Liver (tissue), 9 donors: ENCODE measurements around the gene UBE2F. TPM values are rescaled to one million over a fixed set of nuclear protein-coding genes. Genes with fewer than 3 reads are reported as not detected.

ENCODE experiments used
- DNase-seq: peaks from one replicate; pipeline ENCODE4 v3.0.0-alpha.2; 2017; ENCODE audit warnings: low spot score
- H3K27ac ChIP-seq, 2 donors: one replicate each; pipeline ENCODE4 v1.7.0; 2013; ENCODE audit warnings: inconsistent platforms in 2 of 2, low read length in 2 of 2, control low read depth in 1 of 2, low read depth in 1 of 2, mild to moderate bottlenecking in 1 of 2
- H3K27me3 ChIP-seq, 4 donors: one replicate each; pipeline versions ENCODE4 v1.6.1 to v1.7.0; 2013; ENCODE audit warnings: low read length in 3 of 4, inconsistent platforms in 1 of 4, mild to moderate bottlenecking in 1 of 4, moderate library complexity in 1 of 4; ENCODE audit not compliant: control insufficient read depth in 4 of 4, insufficient read depth in 4 of 4
- H3K36me3 ChIP-seq, 4 donors: one replicate each; pipeline versions ENCODE4 v1.6.1 to v1.7.0; 2013; ENCODE audit warnings: low read length in 3 of 4, mild to moderate bottlenecking in 3 of 4, low read depth in 1 of 4, moderate library complexity in 1 of 4; ENCODE audit not compliant: control insufficient read depth in 4 of 4, insufficient read depth in 3 of 4
- H3K4me1 ChIP-seq, 4 donors: one replicate each; pipeline versions ENCODE4 v1.6.1 to v1.7.0; 2013; ENCODE audit warnings: low read length in 3 of 4, mild to moderate bottlenecking in 3 of 4, moderate library complexity in 1 of 4; ENCODE audit not compliant: control insufficient read depth in 4 of 4, insufficient read depth in 4 of 4
- H3K4me3 ChIP-seq, 3 donors: one replicate each; pipeline versions ENCODE4 v1.6.1 to v1.7.0; 2013; ENCODE audit warnings: low read length in 3 of 3, control low read depth in 1 of 3, low read depth in 1 of 3, mild to moderate bottlenecking in 1 of 3
- H3K9ac ChIP-seq, 2 donors: one replicate each; pipeline ENCODE4 v1.7.0; 2013; ENCODE audit warnings: low read length in 2 of 2, mild to moderate bottlenecking in 2 of 2, moderate library complexity in 2 of 2, control low read depth in 1 of 2, low read depth in 1 of 2
- H3K9me3 ChIP-seq, 4 donors: one replicate each; pipeline versions ENCODE4 v1.6.1 to v1.7.0; 2013; ENCODE audit warnings: low read length in 3 of 4; ENCODE audit not compliant: control insufficient read depth in 4 of 4
- EGR1 ChIP-seq, 2 donors: IDR thresholded peaks; 2 replicates each; pipeline ENCODE4 v1.6.1; 2016 to 2018; ENCODE audit warnings: antibody characterized with exemption in 2 of 2, low read depth in 2 of 2
- FOXA1 ChIP-seq: IDR thresholded peaks from 2 replicates; pipeline ENCODE4 v1.6.1; 2016; ENCODE audit warnings: antibody characterized with exemption
- FOXA2 ChIP-seq: IDR thresholded peaks from 2 replicates; pipeline ENCODE4 v1.6.1; 2016; ENCODE audit warnings: antibody characterized with exemption
- GABPA ChIP-seq, 2 donors: IDR thresholded peaks in 1 of 2; conservative IDR thresholded peaks in 1 of 2; 2 replicates each; pipeline ENCODE4 v1.6.1; 2016; ENCODE audit warnings: antibody characterized with exemption in 2 of 2, mild to moderate bottlenecking in 1 of 2, moderate library complexity in 1 of 2
- HNF4A ChIP-seq, 2 donors: conservative IDR thresholded peaks; 2 replicates each; pipeline ENCODE4 v1.6.1; 2016; ENCODE audit warnings: antibody characterized with exemption in 2 of 2, mild to moderate bottlenecking in 2 of 2
- HNF4G ChIP-seq: IDR thresholded peaks from 2 replicates; pipeline ENCODE4 v1.6.1; 2016; ENCODE audit warnings: antibody characterized with exemption
- JUND ChIP-seq, 2 donors: IDR thresholded peaks; 2 replicates each; pipeline ENCODE4 v1.6.1; 2016; ENCODE audit warnings: antibody characterized with exemption in 2 of 2
- NR2F2 ChIP-seq: IDR thresholded peaks from 2 replicates; pipeline ENCODE4 v1.6.1; 2016; ENCODE audit warnings: antibody characterized with exemption
- RAD21 ChIP-seq, 2 donors: IDR thresholded peaks; 2 replicates each; pipeline ENCODE4 v1.6.1; 2016; ENCODE audit warnings: antibody characterized with exemption in 2 of 2, mild to moderate bottlenecking in 2 of 2
- RXRA ChIP-seq, 2 donors: IDR thresholded peaks; 2 replicates each; pipeline ENCODE4 v1.6.1; 2017 to 2018; ENCODE audit warnings: antibody characterized with exemption in 2 of 2, mild to moderate bottlenecking in 1 of 2
- SP1 ChIP-seq: IDR thresholded peaks from 2 replicates; pipeline ENCODE4 v1.6.1; 2018; ENCODE audit warnings: antibody characterized with exemption, mild to moderate bottlenecking
- TAF1 ChIP-seq: conservative IDR thresholded peaks from 2 replicates; pipeline ENCODE4 v1.6.1; 2016; ENCODE audit warnings: antibody characterized with exemption, mild to moderate bottlenecking
- YY1 ChIP-seq: IDR thresholded peaks from 2 replicates; pipeline ENCODE4 v1.6.1; 2016; ENCODE audit warnings: antibody characterized with exemption, mild to moderate bottlenecking
- WGBS: extraction: QIAGEN DNeasy Blood & Tissue Kit; methylation state at CpG from one replicate; pipeline ENCODE4 v1.1.7; 2013; 5-methylcytosine and 5-hydroxymethylcytosine counted together
- polyA plus RNA-seq, 2 donors: library from polyadenylated mRNA; stranded (reverse) in 1 of 2; unstranded in 1 of 2; fragments of 200-250 nt in 1 of 2; fragments of >200 nt in 1 of 2; fragmentation: Nextera tagmentation in 1 of 2; extraction: Ambion mirVana in 1 of 2; gene quantifications; one replicate each; pipeline versions ENCODE4 v1.2.1 to v1.2.3, GENCODE V29; 2013 to 2015
- total RNA-seq, 2 donors: library from RNA; depleted of rRNA; stranded (reverse); fragments of >200 nt; gene quantifications; one replicate each; pipeline ENCODE4 v1.2.3, GENCODE V29; 2014
- TF ChIP-seq, protein P1 (sequence below): IDR thresholded peaks from 2 replicates; pipeline ENCODE4 v1.6.1; 2016; ENCODE audit warnings: antibody characterized with exemption
- TF ChIP-seq, protein P2 (sequence below): fragments of 150-350 bp; IDR thresholded peaks from 2 replicates; pipeline ENCODE4 v1.5.1; 2017; ENCODE audit warnings: improper control_type of control experiment, low read depth, low read length; ENCODE audit not compliant: missing input control
- TF ChIP-seq, protein P3 (sequence below): IDR thresholded peaks from 2 replicates; pipeline ENCODE4 v1.6.1; 2016; ENCODE audit warnings: antibody characterized with exemption
- TF ChIP-seq, protein P4 (sequence below): IDR thresholded peaks from 2 replicates; pipeline ENCODE4 v1.6.1; 2016; ENCODE audit warnings: antibody characterized with exemption
- TF ChIP-seq, protein P5 (sequence below): IDR thresholded peaks from 2 replicates; pipeline ENCODE4 v1.6.1; 2016; ENCODE audit warnings: antibody characterized with exemption, mild to moderate bottlenecking
- donor health status: healthy.
- donor health status: healthy.
- donor health status: healthy.
- donor health status: healthy.
- donor health status: healthy.

UBE2F gene
- total and polyA plus RNA-seq, 4 donors = 30.5 to 55.3 (median 32.1) TPM

DNA sequence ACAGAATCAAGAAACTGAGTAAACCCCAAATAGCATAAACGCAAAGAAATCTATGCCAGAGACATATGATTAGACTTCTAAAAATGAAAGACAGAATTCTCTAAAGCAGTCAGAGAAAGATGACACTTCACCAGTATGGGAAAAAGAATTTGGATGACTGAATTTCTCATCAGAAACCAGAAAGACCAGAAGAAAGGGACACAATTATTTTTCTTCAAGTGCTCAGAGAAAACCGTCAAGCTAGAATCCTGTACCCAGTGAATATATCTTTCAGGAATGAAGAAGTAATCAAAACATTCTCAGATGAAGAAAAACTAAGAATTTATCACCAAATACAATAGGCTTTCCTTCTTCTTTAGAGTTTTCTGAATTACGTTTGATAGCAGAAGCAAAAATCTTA is 119.1 kb downstream of the UBE2F start:
- TF ChIP-seq HNF4G = no peak
- no peak for TF ChIP-seq SP1
- no peak for TF ChIP-seq EGR1 (IDR thresholded peaks at IDR 0.05; ENCODE audit: low read depth in 2 of 2)
- TF ChIP-seq, protein P1, sequence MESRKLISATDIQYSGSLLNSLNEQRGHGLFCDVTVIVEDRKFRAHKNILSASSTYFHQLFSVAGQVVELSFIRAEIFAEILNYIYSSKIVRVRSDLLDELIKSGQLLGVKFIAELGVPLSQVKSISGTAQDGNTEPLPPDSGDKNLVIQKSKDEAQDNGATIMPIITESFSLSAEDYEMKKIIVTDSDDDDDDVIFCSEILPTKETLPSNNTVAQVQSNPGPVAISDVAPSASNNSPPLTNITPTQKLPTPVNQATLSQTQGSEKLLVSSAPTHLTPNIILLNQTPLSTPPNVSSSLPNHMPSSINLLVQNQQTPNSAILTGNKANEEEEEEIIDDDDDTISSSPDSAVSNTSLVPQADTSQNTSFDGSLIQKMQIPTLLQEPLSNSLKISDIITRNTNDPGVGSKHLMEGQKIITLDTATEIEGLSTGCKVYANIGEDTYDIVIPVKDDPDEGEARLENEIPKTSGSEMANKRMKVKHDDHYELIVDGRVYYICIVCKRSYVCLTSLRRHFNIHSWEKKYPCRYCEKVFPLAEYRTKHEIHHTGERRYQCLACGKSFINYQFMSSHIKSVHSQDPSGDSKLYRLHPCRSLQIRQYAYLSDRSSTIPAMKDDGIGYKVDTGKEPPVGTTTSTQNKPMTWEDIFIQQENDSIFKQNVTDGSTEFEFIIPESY = no peak
- TF ChIP-seq RAD21 (IDR thresholded peaks at IDR 0.05) = no peak
- no peak for TF ChIP-seq NR2F2
- TF ChIP-seq, protein P2, sequence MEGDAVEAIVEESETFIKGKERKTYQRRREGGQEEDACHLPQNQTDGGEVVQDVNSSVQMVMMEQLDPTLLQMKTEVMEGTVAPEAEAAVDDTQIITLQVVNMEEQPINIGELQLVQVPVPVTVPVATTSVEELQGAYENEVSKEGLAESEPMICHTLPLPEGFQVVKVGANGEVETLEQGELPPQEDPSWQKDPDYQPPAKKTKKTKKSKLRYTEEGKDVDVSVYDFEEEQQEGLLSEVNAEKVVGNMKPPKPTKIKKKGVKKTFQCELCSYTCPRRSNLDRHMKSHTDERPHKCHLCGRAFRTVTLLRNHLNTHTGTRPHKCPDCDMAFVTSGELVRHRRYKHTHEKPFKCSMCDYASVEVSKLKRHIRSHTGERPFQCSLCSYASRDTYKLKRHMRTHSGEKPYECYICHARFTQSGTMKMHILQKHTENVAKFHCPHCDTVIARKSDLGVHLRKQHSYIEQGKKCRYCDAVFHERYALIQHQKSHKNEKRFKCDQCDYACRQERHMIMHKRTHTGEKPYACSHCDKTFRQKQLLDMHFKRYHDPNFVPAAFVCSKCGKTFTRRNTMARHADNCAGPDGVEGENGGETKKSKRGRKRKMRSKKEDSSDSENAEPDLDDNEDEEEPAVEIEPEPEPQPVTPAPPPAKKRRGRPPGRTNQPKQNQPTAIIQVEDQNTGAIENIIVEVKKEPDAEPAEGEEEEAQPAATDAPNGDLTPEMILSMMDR = no peak
- TF ChIP-seq JUND (IDR thresholded peaks at IDR 0.05) = no peak
- no peak for TF ChIP-seq YY1
- TF ChIP-seq, protein P3, sequence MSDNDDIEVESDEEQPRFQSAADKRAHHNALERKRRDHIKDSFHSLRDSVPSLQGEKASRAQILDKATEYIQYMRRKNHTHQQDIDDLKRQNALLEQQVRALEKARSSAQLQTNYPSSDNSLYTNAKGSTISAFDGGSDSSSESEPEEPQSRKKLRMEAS = no peak
- no peak for TF ChIP-seq FOXA2
- TF ChIP-seq RXRA (IDR thresholded peaks at IDR 0.05) = no peak
- TF ChIP-seq TAF1 = no peak
- TF ChIP-seq, protein P4, sequence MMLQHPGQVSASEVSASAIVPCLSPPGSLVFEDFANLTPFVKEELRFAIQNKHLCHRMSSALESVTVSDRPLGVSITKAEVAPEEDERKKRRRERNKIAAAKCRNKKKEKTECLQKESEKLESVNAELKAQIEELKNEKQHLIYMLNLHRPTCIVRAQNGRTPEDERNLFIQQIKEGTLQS = no peak
- no peak for TF ChIP-seq HNF4A (conservative IDR thresholded peaks at IDR 0.05)
- no peak for TF ChIP-seq GABPA (IDR thresholded peaks at IDR 0.05 in 1 of 2, conservative IDR thresholded peaks at IDR 0.05 in 1 of 2)
- TF ChIP-seq, protein P5, sequence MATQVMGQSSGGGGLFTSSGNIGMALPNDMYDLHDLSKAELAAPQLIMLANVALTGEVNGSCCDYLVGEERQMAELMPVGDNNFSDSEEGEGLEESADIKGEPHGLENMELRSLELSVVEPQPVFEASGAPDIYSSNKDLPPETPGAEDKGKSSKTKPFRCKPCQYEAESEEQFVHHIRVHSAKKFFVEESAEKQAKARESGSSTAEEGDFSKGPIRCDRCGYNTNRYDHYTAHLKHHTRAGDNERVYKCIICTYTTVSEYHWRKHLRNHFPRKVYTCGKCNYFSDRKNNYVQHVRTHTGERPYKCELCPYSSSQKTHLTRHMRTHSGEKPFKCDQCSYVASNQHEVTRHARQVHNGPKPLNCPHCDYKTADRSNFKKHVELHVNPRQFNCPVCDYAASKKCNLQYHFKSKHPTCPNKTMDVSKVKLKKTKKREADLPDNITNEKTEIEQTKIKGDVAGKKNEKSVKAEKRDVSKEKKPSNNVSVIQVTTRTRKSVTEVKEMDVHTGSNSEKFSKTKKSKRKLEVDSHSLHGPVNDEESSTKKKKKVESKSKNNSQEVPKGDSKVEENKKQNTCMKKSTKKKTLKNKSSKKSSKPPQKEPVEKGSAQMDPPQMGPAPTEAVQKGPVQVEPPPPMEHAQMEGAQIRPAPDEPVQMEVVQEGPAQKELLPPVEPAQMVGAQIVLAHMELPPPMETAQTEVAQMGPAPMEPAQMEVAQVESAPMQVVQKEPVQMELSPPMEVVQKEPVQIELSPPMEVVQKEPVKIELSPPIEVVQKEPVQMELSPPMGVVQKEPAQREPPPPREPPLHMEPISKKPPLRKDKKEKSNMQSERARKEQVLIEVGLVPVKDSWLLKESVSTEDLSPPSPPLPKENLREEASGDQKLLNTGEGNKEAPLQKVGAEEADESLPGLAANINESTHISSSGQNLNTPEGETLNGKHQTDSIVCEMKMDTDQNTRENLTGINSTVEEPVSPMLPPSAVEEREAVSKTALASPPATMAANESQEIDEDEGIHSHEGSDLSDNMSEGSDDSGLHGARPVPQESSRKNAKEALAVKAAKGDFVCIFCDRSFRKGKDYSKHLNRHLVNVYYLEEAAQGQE = no peak
- no peak for TF ChIP-seq FOXA1
- peaks cover 11 to 31% (median 25%) of the 10 kb centered on the region in 4 donors for H3K36me3 ChIP-seq
- DNase-seq = no peak
- no peaks in the 10 kb centered on the region for H3K9me3 ChIP-seq
- H3K4me1 ChIP-seq = no peaks in the 10 kb centered on the region
- WGBS = 97% methylated on average over 3 of the region's 3 CpGs
- H3K4me3 ChIP-seq = no peak overlapping the region
- H3K27ac ChIP-seq = no peak overlapping the region
- H3K27me3 ChIP-seq = no peaks in the 10 kb centered on the region
- H3K9ac ChIP-seq = no peak overlapping the region
